Measurements from ENCODE around the gene ELL.

- TF ChIP-seq CTCF (IDR thresholded peaks at IDR 0.05) (peak in 1 of 4 experiments; percentile 2), POLR2A (IDR thresholded peaks at IDR 0.05) (peak in 1 of 2 donors; percentile 66)
Measured at GRCh38 chr19:18417250-18418028, 104.4 kb downstream of the ELL start.
